ENCODE measurements around the gene PLXNB2. TPM values are rescaled to one million over a fixed set of nuclear protein-coding genes. Genes with fewer than 3 reads are reported as not detected.
"Not testable (repeated sequence)": the region's sequence is repeated elsewhere in the genome, so short reads cannot be mapped to it uniquely, and the experiment has no call there.

PLXNB2 gene
- total RNA-seq, 1 experiment from 2014 or later = 353 TPM

DNA sequence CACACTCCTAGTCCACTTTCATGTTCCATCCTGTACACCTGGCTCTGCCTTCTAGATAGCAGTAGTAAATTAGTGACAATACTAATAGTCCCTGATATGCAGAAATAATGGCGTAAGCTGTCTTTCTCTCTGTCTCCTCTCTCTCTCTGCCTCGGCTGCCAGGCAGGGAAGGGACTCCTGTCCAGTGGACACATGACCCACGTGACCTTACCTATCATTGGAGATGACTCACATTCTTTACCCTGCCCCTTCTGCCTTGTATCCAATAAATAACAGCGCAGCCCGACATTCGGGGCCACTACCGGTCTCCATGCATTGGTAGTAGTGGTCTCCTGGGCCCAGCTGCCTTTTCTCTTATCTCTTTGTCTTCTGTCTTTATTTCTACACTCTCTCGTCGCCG is 33.7 kb downstream of the PLXNB2 start:
- in situ Hi-C loops (cut with HindIII; ENCODE audit: low pct_unique_long_range_greater_than_20kb, low sequenced_read_pairs); DNase-seq (ENCODE audit: low read depth): not testable (repeated sequence)

DNA sequence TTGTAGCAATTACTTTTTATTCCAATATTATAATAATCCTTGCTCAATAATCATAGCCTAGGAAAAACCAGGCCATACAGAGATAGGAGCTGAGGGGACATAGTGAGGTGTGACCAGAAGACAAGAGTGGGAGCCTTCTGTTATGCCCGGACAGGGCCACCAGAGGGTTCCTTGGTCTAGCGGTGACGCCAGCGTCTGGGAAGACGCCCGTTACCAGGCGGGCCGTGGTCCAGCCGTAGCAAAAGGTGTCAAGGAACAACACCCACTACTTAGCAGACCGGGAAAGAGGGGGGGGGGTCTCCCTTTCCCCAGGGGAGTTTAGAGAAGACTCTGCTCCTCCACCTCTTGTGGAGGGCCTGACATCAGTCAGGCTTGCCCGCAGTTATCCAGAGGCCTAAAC is 34.1 kb downstream of the PLXNB2 start:
- in situ Hi-C loops (cut with HindIII; ENCODE audit: low pct_unique_long_range_greater_than_20kb, low sequenced_read_pairs); DNase-seq (ENCODE audit: low read depth): not testable (repeated sequence)

DNA sequence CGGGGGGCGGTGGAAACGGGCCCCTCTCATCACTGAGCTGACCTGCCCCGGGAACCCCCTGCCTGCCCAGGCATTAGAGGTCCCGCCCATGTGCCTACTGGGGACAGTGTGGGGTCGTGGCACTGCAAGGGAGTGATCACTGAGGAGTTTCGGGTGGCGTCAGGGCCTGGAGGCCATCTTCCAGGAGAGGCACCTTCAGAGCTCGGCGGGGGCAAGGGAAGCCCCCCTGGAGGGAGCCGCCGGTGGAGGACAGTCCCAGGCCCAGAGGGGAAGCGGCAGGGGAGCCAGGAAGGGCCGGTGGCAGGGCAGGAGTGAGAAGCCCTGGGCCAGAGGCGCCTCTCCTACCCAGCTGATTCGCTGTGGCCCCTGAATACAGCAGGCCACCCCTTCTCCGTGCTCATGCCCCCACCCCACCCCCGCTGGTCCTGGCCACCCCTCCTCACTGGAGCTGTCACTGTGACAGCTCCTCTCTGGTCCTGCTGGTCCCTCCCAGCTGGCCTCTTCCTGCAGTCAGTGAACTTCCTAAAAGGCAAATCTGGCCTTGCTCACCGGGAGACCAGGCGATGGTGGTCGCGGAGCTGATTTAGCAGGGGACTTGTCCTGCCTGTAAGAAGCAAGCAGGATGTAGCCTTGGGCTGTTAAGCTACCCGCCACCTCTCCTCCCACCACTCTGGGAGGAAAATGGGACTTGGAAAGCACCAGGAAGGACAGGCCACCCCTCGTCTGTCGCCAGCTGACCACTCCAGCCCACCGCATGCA is 35.2 kb downstream of the PLXNB2 start:
- no peak for DNase-seq (ENCODE audit: low read depth)
- in situ Hi-C loops (cut with HindIII; ENCODE audit: low pct_unique_long_range_greater_than_20kb, low sequenced_read_pairs) = no loop called here

DNA sequence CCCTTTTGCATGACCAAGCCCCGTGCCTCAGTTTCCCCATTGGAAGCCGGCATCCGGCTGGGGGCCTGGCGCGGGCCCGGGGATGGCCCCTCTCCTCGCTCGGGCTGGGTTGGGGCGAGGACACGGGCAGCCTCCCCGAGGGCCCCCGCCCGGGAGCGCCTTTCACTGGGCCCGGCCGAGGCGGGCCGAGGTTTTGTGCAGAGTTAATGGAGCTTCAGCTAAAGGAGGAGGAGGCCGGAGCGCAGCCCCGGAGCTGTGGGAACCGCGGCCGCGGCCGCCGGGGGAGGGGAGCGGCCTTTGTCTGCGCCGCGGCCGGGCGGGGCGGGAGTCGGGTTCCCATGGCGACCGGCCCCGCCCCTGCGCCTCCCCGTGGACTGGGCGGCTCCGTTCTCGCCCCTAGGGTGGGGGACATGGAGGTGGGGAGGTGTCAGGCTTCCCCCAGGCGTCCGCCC is 35.9 kb downstream of the PLXNB2 start:
- in situ Hi-C loops (cut with HindIII; ENCODE audit: low pct_unique_long_range_greater_than_20kb, low sequenced_read_pairs) = no loop called here
- DNase-seq (ENCODE audit: low read depth) = peak; percentile 86

DNA sequence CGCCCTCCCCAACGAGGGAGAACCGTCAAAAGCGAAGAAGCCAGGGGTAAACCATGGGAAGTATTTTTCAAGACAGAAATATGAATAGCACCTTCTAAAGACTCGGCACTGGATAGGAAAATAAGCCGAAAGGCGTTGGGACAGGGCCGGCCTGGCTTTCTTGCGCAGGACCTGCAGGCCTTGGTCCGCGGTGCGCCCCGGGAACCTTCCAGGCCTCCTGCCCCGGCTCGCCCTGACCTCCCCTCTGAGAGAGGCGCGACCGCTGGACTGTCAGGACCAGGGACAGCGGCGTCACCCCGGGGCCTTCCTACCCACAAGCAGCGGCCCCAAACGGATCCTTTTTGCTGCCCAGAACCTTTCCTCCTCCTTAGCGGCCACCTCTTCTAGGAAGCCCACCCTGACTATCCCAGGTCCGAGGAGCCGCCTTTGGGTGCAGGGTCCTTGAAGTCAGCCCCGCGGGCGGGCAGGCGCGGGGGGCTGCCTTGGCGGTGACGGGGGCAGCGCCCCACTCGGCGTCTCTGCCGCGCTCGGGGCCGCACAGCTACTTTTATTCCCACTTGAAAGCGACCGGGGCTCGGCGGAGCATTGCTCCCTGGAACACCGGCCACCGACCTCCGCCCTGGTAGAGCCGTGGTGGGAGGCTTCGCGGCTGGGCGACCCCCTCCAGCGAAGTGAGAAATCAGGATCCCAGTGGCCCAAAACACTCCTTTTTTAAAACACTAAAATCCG is 36.6 kb downstream of the PLXNB2 start:
- peak; percentile 74 for DNase-seq (ENCODE audit: low read depth)
- in situ Hi-C loops (cut with HindIII; ENCODE audit: low pct_unique_long_range_greater_than_20kb, low sequenced_read_pairs) = no loop called here

DNA sequence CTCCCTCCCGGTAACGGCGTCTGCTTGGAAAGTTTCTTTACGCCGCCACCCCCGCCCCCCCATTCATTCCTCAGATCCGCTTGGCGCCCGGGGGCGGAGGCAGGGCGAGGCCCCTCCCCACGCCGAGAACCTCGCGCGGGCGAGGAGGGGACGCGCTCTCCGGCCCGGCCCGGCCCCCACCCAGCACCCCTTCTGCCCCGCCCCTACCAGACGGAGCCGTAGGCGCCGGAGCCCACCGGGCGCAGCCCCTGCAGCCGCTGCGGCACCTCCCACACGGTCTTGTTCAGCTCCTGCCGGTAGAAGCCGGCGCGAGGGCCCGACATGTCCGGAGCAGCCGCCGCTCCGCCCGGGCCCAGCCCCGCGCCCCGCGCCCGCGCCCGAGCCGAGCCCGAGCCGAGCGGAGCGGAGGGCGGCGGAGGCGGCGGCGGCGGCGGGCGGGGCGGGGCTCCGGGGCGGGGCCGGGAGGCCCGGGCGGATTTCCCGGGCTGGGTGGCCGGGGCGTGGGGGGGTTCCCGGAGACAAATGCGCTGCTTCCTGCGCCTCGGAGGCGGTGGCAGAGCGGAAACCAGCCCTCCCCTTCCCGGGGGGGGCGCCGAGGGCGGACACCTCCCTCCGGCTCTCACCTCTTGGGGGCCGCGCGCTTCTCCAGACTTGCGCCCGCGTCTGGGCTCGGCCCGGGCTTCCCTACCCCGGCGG is 37.3 kb downstream of the PLXNB2 start, which contains the start of gene MAPK11:
Gene MAPK11 (minus strand): TSS at position 411 of the 696 bp plus-strand sequence. CDS start 88 bp downstream, at position 323.
- in situ Hi-C loops (cut with HindIII; ENCODE audit: low pct_unique_long_range_greater_than_20kb, low sequenced_read_pairs) = no loop called here

DNA sequence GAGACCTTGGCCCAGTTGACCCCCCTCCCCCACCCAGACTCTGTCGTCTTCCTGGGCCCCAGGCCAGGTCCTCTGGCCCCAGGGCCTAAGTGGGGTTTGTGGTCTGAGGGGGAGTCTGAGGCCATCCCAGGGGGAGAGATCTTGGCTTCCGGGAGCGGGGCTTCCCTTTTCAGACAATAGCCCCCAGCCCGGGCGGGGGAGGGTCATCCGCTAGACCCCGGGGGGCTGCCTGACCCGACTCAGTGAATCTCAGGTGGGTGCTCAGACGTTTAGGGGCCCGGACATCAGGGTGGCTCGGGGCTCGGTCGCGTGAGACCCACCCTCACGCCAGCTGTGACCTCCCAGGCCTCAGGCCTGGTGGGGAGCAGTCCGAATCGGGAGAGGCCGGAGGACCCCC is 37.9 kb downstream of the PLXNB2 start:
- DNase-seq (ENCODE audit: low read depth) = no peak
- in situ Hi-C loops (cut with HindIII; ENCODE audit: low pct_unique_long_range_greater_than_20kb, low sequenced_read_pairs) = no loop called here

More for the DNA sequence above, 37.3 kb downstream of the PLXNB2 start, which contains the start of gene MAPK11:
- DNase-seq (ENCODE audit: low read depth) = no peak

DNA sequence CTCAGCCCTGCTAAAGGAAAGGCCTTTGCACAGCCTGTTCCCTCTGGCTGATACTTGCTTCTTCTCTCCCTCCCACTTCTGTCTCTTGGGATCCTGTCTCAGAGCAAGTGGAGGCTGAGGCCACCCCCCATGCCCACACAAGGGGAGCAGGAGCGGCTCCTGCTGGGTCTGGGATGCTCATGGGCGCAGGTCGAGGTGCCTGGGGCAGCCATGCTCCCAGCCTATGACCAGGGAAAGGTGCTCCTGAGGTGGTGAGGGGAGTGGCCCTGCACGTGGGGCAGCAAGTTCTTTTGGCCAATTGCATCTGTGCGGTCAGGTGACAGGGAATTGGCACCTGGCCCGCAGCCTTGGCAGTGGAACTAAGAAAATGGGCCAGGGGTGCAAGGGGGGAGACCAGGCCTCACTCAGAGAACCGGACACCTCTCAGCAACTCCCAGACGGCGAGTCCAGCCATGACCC is 38.8 kb downstream of the PLXNB2 start:
- in situ Hi-C loops (cut with HindIII; ENCODE audit: low pct_unique_long_range_greater_than_20kb, low sequenced_read_pairs) = no loop called here
- no peak for DNase-seq (ENCODE audit: low read depth)

DNA sequence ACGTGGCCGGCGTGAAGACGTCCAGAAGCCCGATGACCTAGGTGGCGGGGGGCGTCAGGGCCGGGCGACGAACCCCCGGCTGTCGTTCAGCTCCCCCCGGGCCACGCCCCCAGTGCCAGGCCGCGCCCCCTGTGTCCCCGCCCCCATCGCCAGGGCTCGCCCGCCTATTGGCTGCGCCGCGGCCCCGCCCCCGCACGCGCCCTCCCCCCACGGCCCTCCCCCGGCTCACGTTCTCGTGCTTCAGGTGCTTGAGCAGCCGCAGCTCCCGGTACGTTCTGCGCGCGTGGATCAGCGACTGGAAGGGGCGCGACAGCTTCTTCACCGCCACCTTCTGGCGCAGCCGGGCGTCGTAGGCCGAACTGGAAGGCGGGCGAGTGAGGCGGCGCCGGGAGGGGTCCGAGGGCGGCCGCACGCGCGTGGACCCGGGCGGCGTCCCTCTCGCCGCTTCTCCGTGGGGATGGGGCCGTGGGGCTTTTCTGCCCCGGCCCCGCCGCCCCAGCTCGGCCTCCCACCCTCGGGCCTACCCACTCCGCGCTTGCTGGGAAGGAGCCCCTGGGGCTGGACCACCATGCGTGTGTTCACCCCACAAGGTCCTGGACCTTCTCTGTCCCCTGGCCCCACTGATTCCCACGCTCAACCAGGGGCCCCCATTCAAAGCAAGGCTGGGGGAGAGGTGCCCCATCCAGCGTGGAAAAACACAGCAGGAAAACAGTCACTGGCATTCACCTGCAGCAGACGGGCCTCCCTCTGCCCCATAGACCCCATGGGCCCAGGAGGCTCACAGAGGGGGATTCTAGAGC is 39.7 kb downstream of the PLXNB2 start:
- in situ Hi-C loops (cut with HindIII; ENCODE audit: low pct_unique_long_range_greater_than_20kb, low sequenced_read_pairs) = no loop called here
- DNase-seq (ENCODE audit: low read depth) = no peak

DNA sequence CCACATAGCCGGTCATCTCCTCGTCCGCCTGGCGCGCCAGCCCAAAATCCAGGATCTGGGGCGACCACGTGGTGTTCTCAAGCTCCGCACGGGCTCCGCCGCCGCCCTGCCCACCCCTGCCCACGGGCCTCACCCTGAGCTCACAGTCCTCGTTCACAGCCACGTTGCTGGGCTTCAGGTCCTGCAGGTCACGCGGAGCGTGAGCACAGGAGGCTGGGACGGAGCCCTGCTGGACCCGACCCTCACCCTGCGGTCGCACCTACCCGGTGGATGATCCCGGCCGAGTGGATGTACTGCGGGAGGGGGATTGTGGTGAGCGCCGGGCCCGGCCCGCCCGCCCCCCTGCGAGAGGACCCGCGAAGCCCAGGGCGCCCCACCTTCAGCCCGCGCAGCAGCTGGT is 40.5 kb downstream of the PLXNB2 start:
- DNase-seq (ENCODE audit: low read depth) = no peak
- in situ Hi-C loops (cut with HindIII; ENCODE audit: low pct_unique_long_range_greater_than_20kb, low sequenced_read_pairs) = no loop called here

DNA sequence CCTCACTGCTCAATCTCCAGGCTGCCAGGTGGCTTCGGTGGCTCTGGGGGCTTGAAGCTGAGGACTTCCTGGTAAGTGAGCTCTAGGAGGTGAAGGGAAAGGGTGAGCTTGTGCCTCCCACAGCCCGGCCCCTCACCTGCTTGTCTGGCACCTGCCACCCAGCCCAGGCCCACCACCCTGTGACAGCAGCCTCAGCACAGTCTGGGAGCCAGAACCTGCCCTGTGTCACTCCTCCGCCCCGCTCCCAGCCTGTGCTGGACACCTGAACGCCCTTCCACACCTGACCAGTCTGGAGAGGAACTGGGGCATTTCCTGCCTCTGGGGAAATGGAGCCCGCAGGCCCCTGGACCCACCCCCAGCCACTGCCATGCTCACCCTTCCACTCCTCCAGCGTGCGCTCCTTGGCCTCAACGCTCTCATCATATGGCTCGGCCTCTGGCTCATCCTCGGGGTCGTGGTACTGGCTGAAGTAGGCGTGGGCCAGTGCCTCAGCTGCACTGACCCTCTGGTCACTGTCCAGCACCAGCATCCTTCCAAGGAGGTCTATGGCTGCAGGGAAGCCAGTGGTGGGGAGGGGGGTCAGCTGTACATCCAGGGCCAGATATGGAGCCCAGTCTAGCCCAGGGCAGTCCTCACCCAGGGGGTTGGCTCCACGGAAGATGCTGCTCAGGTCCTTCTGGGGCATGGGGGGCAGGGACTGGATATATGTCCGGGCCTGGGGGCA is 42.3 kb downstream of the PLXNB2 start:
- in situ Hi-C loops (cut with HindIII; ENCODE audit: low pct_unique_long_range_greater_than_20kb, low sequenced_read_pairs) = no loop called here
- no peak for DNase-seq (ENCODE audit: low read depth)

DNA sequence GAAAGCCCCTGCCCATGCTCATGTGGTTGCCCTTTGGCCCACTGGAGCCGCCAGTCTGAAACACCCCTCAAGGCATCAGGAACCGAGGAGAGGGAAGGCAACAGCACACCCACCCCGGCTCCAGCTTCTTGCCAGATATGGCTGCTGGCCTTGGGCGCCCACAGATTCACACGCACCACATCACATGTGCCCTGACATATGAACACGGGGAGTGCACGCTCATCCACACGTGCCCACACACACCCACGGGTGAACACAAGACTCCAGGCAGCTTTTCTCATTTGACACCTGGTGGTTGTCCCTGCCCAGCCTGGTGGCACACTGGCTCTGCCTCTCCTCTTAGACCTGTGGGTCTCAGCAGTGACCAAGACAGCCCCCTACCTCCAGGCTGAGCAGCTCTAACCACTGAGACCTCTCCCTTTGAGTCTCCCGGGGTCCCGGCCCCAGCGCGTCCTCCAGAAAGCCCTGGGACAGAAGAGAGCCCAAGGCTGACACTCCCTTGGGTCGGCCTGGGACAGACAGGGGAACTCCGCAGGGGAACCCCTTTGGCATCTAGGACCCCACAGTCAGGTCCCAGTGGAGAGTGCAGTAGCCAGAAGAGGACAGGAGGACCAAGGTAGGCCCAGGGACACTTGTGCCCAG is 43.2 kb downstream of the PLXNB2 start:
- in situ Hi-C loops (cut with HindIII; ENCODE audit: low pct_unique_long_range_greater_than_20kb, low sequenced_read_pairs) = no loop called here
- DNase-seq (ENCODE audit: low read depth) = no peak

DNA sequence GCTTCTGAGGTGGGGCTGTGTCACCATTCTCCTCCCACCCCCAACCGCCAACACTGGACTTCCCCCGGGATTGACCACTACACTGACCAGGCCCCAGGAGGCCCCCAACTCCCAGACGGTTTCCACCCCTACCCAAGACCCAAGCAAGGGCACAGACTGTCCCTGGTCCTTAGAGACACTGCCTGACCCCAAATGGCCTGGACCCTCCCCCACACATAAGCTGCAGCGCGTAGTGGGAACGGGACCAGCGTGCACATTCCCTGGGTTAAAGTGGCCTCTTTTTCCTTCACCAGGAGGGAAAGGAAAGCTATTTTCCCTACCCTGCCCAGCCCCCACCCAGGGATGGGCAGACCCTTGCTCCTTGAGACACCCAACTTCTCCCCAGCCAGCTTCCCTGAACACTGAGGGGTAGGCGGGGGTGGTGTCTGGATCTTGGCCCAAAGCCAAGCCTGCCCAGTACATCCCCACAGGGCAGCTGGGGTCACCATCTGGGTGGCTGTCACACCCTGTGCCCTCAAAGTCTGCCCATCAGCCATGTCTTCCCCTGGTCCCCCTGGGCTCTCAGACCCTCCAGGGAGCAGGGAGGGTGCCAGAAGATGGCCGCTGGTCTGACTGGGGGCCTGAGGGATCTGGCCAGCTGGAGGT is 44.4 kb downstream of the PLXNB2 start:
- in situ Hi-C loops (cut with HindIII; ENCODE audit: low pct_unique_long_range_greater_than_20kb, low sequenced_read_pairs) = no loop called here
- no peak for DNase-seq (ENCODE audit: low read depth)

DNA sequence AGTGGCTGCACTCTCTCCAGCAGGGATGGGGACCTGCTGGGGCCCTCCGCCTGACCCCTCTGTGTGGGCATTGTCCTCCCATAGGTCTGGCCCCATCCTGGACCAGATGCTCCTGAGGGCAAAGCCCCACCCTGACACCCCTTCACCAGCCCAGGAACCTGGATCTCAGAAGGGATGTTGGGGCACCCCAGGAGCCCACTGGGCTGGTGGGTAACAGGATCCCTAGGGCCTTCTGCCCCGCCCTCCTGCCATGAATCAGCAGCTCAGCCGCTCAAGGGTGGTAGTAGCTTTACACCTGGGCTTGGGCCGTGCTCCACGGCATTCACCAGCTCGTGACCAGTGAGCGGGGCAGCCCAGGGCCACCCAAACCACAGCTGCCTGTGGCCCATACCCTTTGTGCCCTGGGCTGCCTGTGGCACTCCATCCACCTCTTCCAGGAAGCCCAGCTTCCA is 45.0 kb downstream of the PLXNB2 start:
- in situ Hi-C loops (cut with HindIII; ENCODE audit: low pct_unique_long_range_greater_than_20kb, low sequenced_read_pairs) = no loop called here
- peak; percentile 74 for DNase-seq (ENCODE audit: low read depth)

DNA sequence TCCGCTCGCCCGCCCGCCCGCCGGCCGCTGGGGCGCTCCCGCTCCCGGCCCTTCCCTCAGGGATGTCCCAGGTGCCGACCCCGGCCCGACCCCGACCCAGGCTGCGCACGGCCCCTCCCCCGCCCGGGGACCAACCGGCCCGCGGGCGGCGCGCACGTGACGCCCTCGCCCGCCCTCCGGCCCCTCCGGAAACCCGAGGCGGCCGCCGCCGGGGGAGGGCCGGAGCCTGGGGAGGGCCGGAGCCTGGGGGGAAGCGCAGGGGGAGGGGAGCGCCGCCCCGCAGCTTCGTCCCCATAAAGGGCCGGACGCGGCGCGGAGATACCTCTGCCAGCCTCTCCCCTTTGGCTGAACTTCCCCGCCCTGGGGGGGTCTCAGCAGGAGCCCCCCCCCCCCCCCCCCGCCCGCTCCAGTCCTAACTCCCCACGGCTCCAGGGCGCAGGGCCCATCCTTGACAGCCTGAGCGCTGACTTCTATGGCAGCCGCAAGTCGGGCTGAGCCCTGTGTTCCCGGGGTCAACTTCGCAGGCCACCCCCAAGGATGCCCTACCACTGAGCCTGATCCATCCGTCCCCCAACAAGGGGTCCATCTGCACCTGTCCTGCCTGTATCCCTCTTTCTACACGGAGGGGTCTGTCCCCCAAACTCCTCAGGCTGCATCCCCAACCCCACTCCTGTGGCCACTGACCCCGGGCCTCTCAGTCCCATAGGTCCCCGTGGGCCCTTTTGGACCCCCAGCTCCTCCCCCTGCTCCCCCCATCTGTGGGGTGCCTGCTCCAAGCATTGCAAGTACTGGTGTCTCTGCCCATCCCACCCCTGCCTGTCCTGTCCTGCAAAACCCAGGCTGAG is 45.6 kb downstream of the PLXNB2 start, which contains the start of gene MAPK12:
Gene MAPK12 (minus strand): TSS at position 69 of the 845 bp plus-strand sequence. CDS start 174 bp downstream, outside the sequence.
- in situ Hi-C loops (cut with HindIII; ENCODE audit: low pct_unique_long_range_greater_than_20kb, low sequenced_read_pairs) = no loop called here
- peak; percentile 59 for DNase-seq (ENCODE audit: low read depth)

All from Caki2 (cell line).